Thoracic aorta (tissue), 2 donors: ENCODE data around the gene WDR11. TPM values are rescaled to one million over a fixed set of nuclear protein-coding genes. Genes with fewer than 3 reads are reported as not detected.

ENCODE experiments used
- ATAC-seq: fragments of 150-250 bp; one replicate; pipeline ENCODE4 v1.8.0; 2017; ENCODE audit warnings: low read depth; ENCODE audit not compliant: insufficient number of reproducible peaks, low FRiP score
- DNase-seq: peaks from one replicate; pipeline ENCODE4 v3.0.0-alpha.2; 2020; ENCODE audit warnings: low spot score
- H3K27ac ChIP-seq, 2 donors: fragments of 200-600 bp; sonication (generic); 1 replicate in 1 of 2; 2 replicates in 1 of 2; pipeline ENCODE4 v1.5.1; 2016; ENCODE audit warnings: mild to moderate bottlenecking in 2 of 2, moderate library complexity in 2 of 2
- H3K27me3 ChIP-seq: fragments of 200-600 bp; sonication (generic); replicated peaks from 2 replicates; pipeline ENCODE4 v1.6.0; 2016; ENCODE audit warnings: mild to moderate bottlenecking; ENCODE audit not compliant: insufficient read depth
- H3K36me3 ChIP-seq: fragments of 200-600 bp; sonication (generic); one replicate; pipeline ENCODE4 v1.5.1; 2016
- H3K4me1 ChIP-seq, 2 donors: fragments of 200-600 bp; sonication (generic); 1 replicate in 1 of 2; 2 replicates in 1 of 2; pipeline versions ENCODE4 v1.5.1 to v1.6.0; 2016; ENCODE audit warnings: low read depth in 2 of 2, mild to moderate bottlenecking in 1 of 2; ENCODE audit not compliant: control insufficient read depth in 1 of 2
- H3K4me3 ChIP-seq: fragments of 200-600 bp; sonication (generic); 2 replicates; pipeline ENCODE4 v1.5.1; 2016; ENCODE audit warnings: mild to moderate bottlenecking
- H3K9me3 ChIP-seq: fragments of 200-600 bp; sonication (generic); 2 replicates; pipeline ENCODE4 v1.5.1; 2016
- CTCF ChIP-seq: fragments of 200-600 bp; sonication (generic); IDR thresholded peaks from one replicate; pipeline ENCODE4 v1.5.1; 2019; ENCODE audit warnings: antibody characterized with exemption
- total RNA-seq, 2 donors: library from RNA; depleted of rRNA; stranded (reverse); fragments of >200 nt; gene quantifications; one replicate each; pipeline versions ENCODE4 v1.1.0 to v1.2.3, GENCODE V29; 2016

Gene WDR11
- total RNA-seq, 2 donors from 2014 or later, result 51.3 to 95.8 TPM

GRCh38 chr10:120832106-120832505 is 19.1 kb upstream of the WDR11 start:
- DNase-seq, result no peak
- Histone ChIP-seq H3K9me3 (no peaks in the 10 kb centered on the region), H3K27me3 (no peaks in the 10 kb centered on the region), H3K36me3 (no peaks in the 10 kb centered on the region), H3K4me3 (no peak overlapping the region), H3K27ac (no peak overlapping the region), H3K4me1 (no peaks in the 10 kb centered on the region)
- no peak for TF ChIP-seq CTCF
- no peak for ATAC-seq

- H3K27ac ChIP-seq, result no peak overlapping the region
- no peaks in the 10 kb centered on the region for H3K27me3 ChIP-seq
- DNase-seq (no peak), ATAC-seq (no peak)
- no peaks in the 10 kb centered on the region for H3K4me1 ChIP-seq
- no peak overlapping the region for H3K4me3 ChIP-seq
- H3K9me3 ChIP-seq, result no peaks in the 10 kb centered on the region
- TF ChIP-seq CTCF, result no peak
- H3K36me3 ChIP-seq, result no peaks in the 10 kb centered on the region
Measured at GRCh38 chr10:120833222-120833928, 17.8 kb upstream of the WDR11 start.

GRCh38 chr10:120835603-120836002 is 15.6 kb upstream of the WDR11 start:
- no peak for ATAC-seq
- Histone ChIP-seq H3K36me3 (no peaks in the 10 kb centered on the region), H3K4me3 (no peak overlapping the region), H3K9me3 (no peaks in the 10 kb centered on the region), H3K4me1 (no peaks in the 10 kb centered on the region), H3K27ac (no peak overlapping the region), H3K27me3 (no peaks in the 10 kb centered on the region)
- no peak for TF ChIP-seq CTCF
- no peak for DNase-seq

GRCh38 chr10:120838941-120839340 is 12.2 kb upstream of the WDR11 start:
- Histone ChIP-seq H3K36me3 (no peaks in the 10 kb centered on the region), H3K27ac (no peak overlapping the region), H3K9me3 (no peaks in the 10 kb centered on the region), H3K4me3 (no peak overlapping the region), H3K4me1 (no peaks in the 10 kb centered on the region), H3K27me3 (no peaks in the 10 kb centered on the region)
- no peak for TF ChIP-seq CTCF
- ATAC-seq (no peak), DNase-seq (no peak)

GRCh38 chr10:120841522-120842189 is 9.5 kb upstream of the WDR11 start:
- Histone ChIP-seq H3K4me3 (no peak overlapping the region), H3K9me3 (no peaks in the 10 kb centered on the region), H3K27ac (no peak overlapping the region), H3K27me3 (no peaks in the 10 kb centered on the region), H3K4me1 (no peaks in the 10 kb centered on the region), H3K36me3 (no peaks in the 10 kb centered on the region)
- DNase-seq (no peak), ATAC-seq (no peak)
- TF ChIP-seq CTCF, result no peak
